Vagina (tissue), 2 donors: Measurements from ENCODE around the gene COL16A1. TPM values are rescaled to one million over a fixed set of nuclear protein-coding genes. Genes with fewer than 3 reads are reported as not detected.

ENCODE experiments used
- DNase-seq, 2 donors: peaks; one replicate each; pipeline ENCODE4 v3.0.0-alpha.2; 2017; ENCODE audit errors: extremely low spot score in 2 of 2
- H3K27ac ChIP-seq: fragments of 200-600 bp; sonication (generic); one replicate; pipeline ENCODE4 v1.5.1; 2019
- H3K27me3 ChIP-seq: fragments of 200-600 bp; sonication (generic); one replicate; pipeline ENCODE4 v1.5.1; 2019
- H3K36me3 ChIP-seq, 2 donors: fragments of 200-600 bp; sonication (generic); one replicate each; pipeline ENCODE4 v1.5.1; 2017 to 2019
- H3K4me1 ChIP-seq: fragments of 200-600 bp; sonication (generic); one replicate; pipeline ENCODE4 v1.5.1; 2019
- H3K4me3 ChIP-seq, 2 donors: fragments of 200-600 bp; sonication (generic); 1 replicate in 1 of 2; 2 replicates in 1 of 2; pipeline ENCODE4 v1.5.1; 2016 to 2019
- H3K9me3 ChIP-seq: fragments of 200-600 bp; sonication (generic); one replicate; pipeline ENCODE4 v1.5.1; 2019
- POLR2A ChIP-seq, 2 donors: fragments of 450-650 bp; IDR thresholded peaks; one replicate each; pipeline ENCODE4 v1.6.1; 2017; ENCODE audit warnings: antibody characterized with exemption in 2 of 2, mild to moderate bottlenecking in 2 of 2, moderate library complexity in 2 of 2
- POLR2AphosphoS5 ChIP-seq, 2 donors: sonication (generic); formaldehyde crosslinking; IDR thresholded peaks; one replicate each; pipeline ENCODE4 v1.9.0; 2017; ENCODE audit warnings: antibody characterized with exemption in 2 of 2, mild to moderate bottlenecking in 2 of 2, low read depth in 1 of 2; ENCODE audit not compliant: insufficient read depth in 1 of 2
- intact Hi-C: fragments of 100-400 bp; cut with DNase I; formaldehyde crosslinking; loops from one replicate; pipeline ENCODE4 v1.15.1; 2023
- total RNA-seq: library from RNA; depleted of rRNA; stranded (reverse); fragments of >200 nt; gene quantifications from one replicate; pipeline ENCODE4 v1.2.3, GENCODE V29; 2016
- TF ChIP-seq, protein P1 (sequence below), 3 experiments: fragments of 450-650 bp in 2 of 3; fragments of 200-600 bp in 1 of 3; sonication (generic) in 1 of 3; IDR thresholded peaks; one replicate each; pipeline ENCODE4 v1.5.1; 2017 to 2019; ENCODE audit warnings: antibody characterized with exemption in 3 of 3, mild to moderate bottlenecking in 2 of 3, moderate library complexity in 2 of 3

COL16A1 gene
- total RNA-seq, 1 donor from 2014 or later = 82.3 TPM

GRCh38 chr1:31739346-31739745, 35.5 kb upstream of the COL16A1 start:
- no peak for DNase-seq
- intact Hi-C loops = no loop called here
- H3K9me3 ChIP-seq = no peaks in the 10 kb centered on the region

DNA sequence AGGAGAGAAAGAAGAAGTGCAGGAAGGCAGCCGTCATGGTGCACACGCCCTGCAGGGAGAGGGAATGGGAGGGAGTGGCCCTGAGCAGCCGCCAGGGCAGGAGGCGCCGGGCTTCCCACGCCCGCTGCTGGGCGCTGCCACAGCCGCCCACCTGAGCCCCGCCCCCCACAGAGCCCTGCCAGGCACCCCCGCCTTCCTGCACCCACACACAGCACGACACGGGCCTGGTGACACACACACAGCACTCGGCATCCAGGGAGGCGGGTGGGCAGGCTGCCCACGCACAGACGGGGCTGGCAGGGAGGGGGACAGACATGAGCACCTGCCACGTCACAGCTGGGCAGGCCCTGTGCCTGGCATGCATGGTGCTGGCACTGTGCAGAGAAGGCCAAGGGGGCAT, 32.9 kb upstream of the COL16A1 start:
- no peaks in the 10 kb centered on the region for H3K27me3 ChIP-seq
- TF ChIP-seq POLR2AphosphoS5 (IDR thresholded peaks at IDR 0.05; ENCODE audit: insufficient read depth in 1 of 2, low read depth in 1 of 2) = no peak
- no peak for TF ChIP-seq POLR2A (IDR thresholded peaks at IDR 0.05)
- TF ChIP-seq, protein P1, sequence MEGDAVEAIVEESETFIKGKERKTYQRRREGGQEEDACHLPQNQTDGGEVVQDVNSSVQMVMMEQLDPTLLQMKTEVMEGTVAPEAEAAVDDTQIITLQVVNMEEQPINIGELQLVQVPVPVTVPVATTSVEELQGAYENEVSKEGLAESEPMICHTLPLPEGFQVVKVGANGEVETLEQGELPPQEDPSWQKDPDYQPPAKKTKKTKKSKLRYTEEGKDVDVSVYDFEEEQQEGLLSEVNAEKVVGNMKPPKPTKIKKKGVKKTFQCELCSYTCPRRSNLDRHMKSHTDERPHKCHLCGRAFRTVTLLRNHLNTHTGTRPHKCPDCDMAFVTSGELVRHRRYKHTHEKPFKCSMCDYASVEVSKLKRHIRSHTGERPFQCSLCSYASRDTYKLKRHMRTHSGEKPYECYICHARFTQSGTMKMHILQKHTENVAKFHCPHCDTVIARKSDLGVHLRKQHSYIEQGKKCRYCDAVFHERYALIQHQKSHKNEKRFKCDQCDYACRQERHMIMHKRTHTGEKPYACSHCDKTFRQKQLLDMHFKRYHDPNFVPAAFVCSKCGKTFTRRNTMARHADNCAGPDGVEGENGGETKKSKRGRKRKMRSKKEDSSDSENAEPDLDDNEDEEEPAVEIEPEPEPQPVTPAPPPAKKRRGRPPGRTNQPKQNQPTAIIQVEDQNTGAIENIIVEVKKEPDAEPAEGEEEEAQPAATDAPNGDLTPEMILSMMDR (IDR thresholded peaks at IDR 0.05) = no peak
- no peaks in the 10 kb centered on the region for H3K9me3 ChIP-seq
- intact Hi-C loops = no loop called here
- H3K4me1 ChIP-seq = peaks cover 6% of the 10 kb centered on the region
- H3K4me3 ChIP-seq = no peak overlapping the region
- H3K27ac ChIP-seq = no peak overlapping the region
- no peak for DNase-seq
- H3K36me3 ChIP-seq = no peaks in the 10 kb centered on the region

More at GRCh38 chr1:31739346-31739745, 35.5 kb upstream of the COL16A1 start:
- peaks cover 6% of the 10 kb centered on the region for H3K4me1 ChIP-seq
- no peaks in the 10 kb centered on the region for H3K27me3 ChIP-seq
- no peak overlapping the region for H3K4me3 ChIP-seq
- H3K27ac ChIP-seq = no peak overlapping the region
- no peak for TF ChIP-seq POLR2A (IDR thresholded peaks at IDR 0.05)
- TF ChIP-seq, protein P1 (IDR thresholded peaks at IDR 0.05) = no peak
- no peak for TF ChIP-seq POLR2AphosphoS5 (IDR thresholded peaks at IDR 0.05; ENCODE audit: insufficient read depth in 1 of 2, low read depth in 1 of 2)
- H3K36me3 ChIP-seq = no peaks in the 10 kb centered on the region

GRCh38 chr1:31735571-31735970, 31.8 kb upstream of the COL16A1 start:
- H3K4me1 ChIP-seq = peaks cover 6% of the 10 kb centered on the region
- intact Hi-C loops = no loop called here
- H3K27me3 ChIP-seq = no peaks in the 10 kb centered on the region
- no peak overlapping the region for H3K4me3 ChIP-seq
- TF ChIP-seq POLR2A (IDR thresholded peaks at IDR 0.05) (no peak), POLR2AphosphoS5 (IDR thresholded peaks at IDR 0.05; ENCODE audit: insufficient read depth in 1 of 2, low read depth in 1 of 2) (no peak)
- TF ChIP-seq, protein P1 (IDR thresholded peaks at IDR 0.05) = no peak
- DNase-seq = no peak
- H3K27ac ChIP-seq = no peak overlapping the region
- no peaks in the 10 kb centered on the region for H3K9me3 ChIP-seq
- H3K36me3 ChIP-seq = no peaks in the 10 kb centered on the region

GRCh38 chr1:31734582-31735107, 30.8 kb upstream of the COL16A1 start:
- DNase-seq = no peak
- intact Hi-C loops = no loop called here
- H3K27me3 ChIP-seq = no peaks in the 10 kb centered on the region
- no peak for TF ChIP-seq POLR2AphosphoS5 (IDR thresholded peaks at IDR 0.05; ENCODE audit: insufficient read depth in 1 of 2, low read depth in 1 of 2)
- peaks cover 6% of the 10 kb centered on the region for H3K4me1 ChIP-seq
- H3K27ac ChIP-seq = no peak overlapping the region
- no peak overlapping the region for H3K4me3 ChIP-seq
- H3K36me3 ChIP-seq = no peaks in the 10 kb centered on the region
- H3K9me3 ChIP-seq = no peaks in the 10 kb centered on the region

- H3K4me1 ChIP-seq = peaks cover 6% of the 10 kb centered on the region
- H3K36me3 ChIP-seq = no peaks in the 10 kb centered on the region
- H3K27ac ChIP-seq = no peak overlapping the region
- no peak for DNase-seq
- intact Hi-C loops = no loop called here
- H3K9me3 ChIP-seq = no peaks in the 10 kb centered on the region
- H3K4me3 ChIP-seq = no peak overlapping the region
- H3K27me3 ChIP-seq = no peaks in the 10 kb centered on the region
- TF ChIP-seq POLR2A (IDR thresholded peaks at IDR 0.05) = no peak
- TF ChIP-seq, protein P1 (IDR thresholded peaks at IDR 0.05) = no peak
- no peak for TF ChIP-seq POLR2AphosphoS5 (IDR thresholded peaks at IDR 0.05; ENCODE audit: insufficient read depth in 1 of 2, low read depth in 1 of 2)
Measured at GRCh38 chr1:31733389-31734219, 29.8 kb upstream of the COL16A1 start.
